ENCODE results near the gene ADAMTS9. TPM values are rescaled to one million over a fixed set of nuclear protein-coding genes. Genes with fewer than 3 reads are reported as not detected.

Gene ADAMTS9
- total RNA-seq, 1 donor from 2014 or later: 11.7 TPM

GRCh38 chr3:64619216-64619615, 68.6 kb downstream of the ADAMTS9 start:
- Histone ChIP-seq H3K9me3 (no peaks in the 10 kb centered on the region), H3K4me3 (no peak overlapping the region), H3K27ac (no peak overlapping the region), H3K36me3 (peaks cover 6% of the 10 kb centered on the region), H3K4me1 (no peaks in the 10 kb centered on the region), H3K27me3 (ENCODE audit: low read depth) (no peaks in the 10 kb centered on the region)
- DNase-seq: no peak
- intact Hi-C loops (cut with DNase I): no loop called here
- no peak for ATAC-seq
- TF ChIP-seq CTCF (IDR thresholded peaks at IDR 0.05): no peak

- peaks cover 6% of the 10 kb centered on the region for H3K36me3 ChIP-seq
- intact Hi-C loops (cut with DNase I): no loop called here
- H3K27me3 ChIP-seq (ENCODE audit: low read depth): no peaks in the 10 kb centered on the region
- H3K4me3 ChIP-seq: no peak overlapping the region
- ATAC-seq (no peak), DNase-seq (no peak)
- no peaks in the 10 kb centered on the region for H3K9me3 ChIP-seq
- TF ChIP-seq CTCF (IDR thresholded peaks at IDR 0.05): no peak
- no peaks in the 10 kb centered on the region for H3K4me1 ChIP-seq
- H3K27ac ChIP-seq: no peak overlapping the region
Observed at GRCh38 chr3:64617610-64618009, 70.2 kb downstream of the ADAMTS9 start.

GRCh38 chr3:64616953-64617352, 70.8 kb downstream of the ADAMTS9 start:
- no peak for TF ChIP-seq CTCF (IDR thresholded peaks at IDR 0.05)
- H3K4me3 ChIP-seq: no peak overlapping the region
- peaks cover 6% of the 10 kb centered on the region for H3K36me3 ChIP-seq
- no peaks in the 10 kb centered on the region for H3K27me3 ChIP-seq (ENCODE audit: low read depth)
- peak in 1 of 2 donors; percentile 31 for ATAC-seq
- H3K9me3 ChIP-seq: no peaks in the 10 kb centered on the region
- intact Hi-C loops (cut with DNase I): no loop called here
- no peaks in the 10 kb centered on the region for H3K4me1 ChIP-seq
- H3K27ac ChIP-seq: no peak overlapping the region
- DNase-seq: no peak

- DNase-seq (peak; percentile 46), ATAC-seq (peak; percentile 84 to 85)
- Histone ChIP-seq H3K9me3 (no peaks in the 10 kb centered on the region), H3K4me1 (no peaks in the 10 kb centered on the region), H3K36me3 (no peaks in the 10 kb centered on the region), H3K27me3 (ENCODE audit: low read depth) (no peaks in the 10 kb centered on the region), H3K27ac (peak overlapping the region; percentile 5), H3K4me3 (no peak overlapping the region)
- intact Hi-C loops (cut with DNase I): no loop called here
- TF ChIP-seq CTCF (IDR thresholded peaks at IDR 0.05): no peak
Observed at GRCh38 chr3:64612916-64613526, 74.8 kb downstream of the ADAMTS9 start.

- intact Hi-C loops (cut with DNase I): no loop called here
- Histone ChIP-seq H3K27me3 (ENCODE audit: low read depth) (no peaks in the 10 kb centered on the region), H3K4me1 (no peaks in the 10 kb centered on the region), H3K36me3 (no peaks in the 10 kb centered on the region), H3K9me3 (no peaks in the 10 kb centered on the region), H3K4me3 (no peak overlapping the region), H3K27ac (peak overlapping the region; percentile 5)
- TF ChIP-seq CTCF (IDR thresholded peaks at IDR 0.05): no peak
- ATAC-seq: peak; percentile 70 to 76
- DNase-seq: no peak
Observed at GRCh38 chr3:64612082-64612860, 75.5 kb downstream of the ADAMTS9 start.

Measured in lower lobe of right lung (tissue), 2 donors.